Activated naive CD4-positive, alpha-beta T cell treated with anti-CD3 and anti-CD28 coated beads, Interleukin-2, amount 50 U/mL, for 16 hours (primary cell): ENCODE data around the gene TAS2R20.

Source experiments
- DNase-seq: peaks from one replicate; pipeline ENCODE4 v3.0.0-alpha.2; 2020

The TAS2R20 gene

DNA sequence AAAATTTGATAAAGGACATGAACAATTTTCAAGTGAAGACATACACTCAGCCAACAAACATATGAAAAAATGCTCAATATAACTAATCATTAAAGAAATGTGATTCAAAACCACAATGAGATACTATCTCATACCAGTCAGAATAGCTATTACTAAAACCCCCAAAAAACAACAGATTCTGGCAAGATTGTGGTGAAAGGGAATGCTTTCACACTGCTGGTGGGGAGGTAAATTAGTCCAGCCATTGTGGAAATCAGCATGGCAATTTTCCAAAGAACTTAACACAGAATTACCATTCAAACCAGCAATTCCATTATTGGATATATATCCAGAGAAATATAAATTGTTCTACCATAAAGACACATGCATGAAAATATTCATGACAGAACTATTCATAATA lies 40.4 kb downstream of the TAS2R20 start:
- DNase-seq = no peak

DNA sequence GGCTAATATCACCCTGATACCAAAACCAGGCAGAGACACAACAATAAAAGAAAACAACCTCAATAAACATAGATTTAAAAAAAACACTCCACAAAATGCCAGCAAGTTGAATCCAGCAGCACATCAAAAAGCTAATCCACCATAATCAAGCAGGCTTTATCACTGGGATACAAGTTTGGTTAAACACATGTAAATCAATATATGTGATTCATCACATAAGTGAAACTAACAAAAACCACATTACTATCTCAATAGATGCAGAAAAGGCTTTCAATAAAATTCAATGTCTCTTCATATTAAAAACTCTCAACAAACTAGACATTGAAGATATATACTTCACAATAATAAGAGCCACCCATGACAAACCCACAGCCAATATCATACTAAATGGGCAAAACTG lies 42.0 kb downstream of the TAS2R20 start:
- no peak for DNase-seq

DNA sequence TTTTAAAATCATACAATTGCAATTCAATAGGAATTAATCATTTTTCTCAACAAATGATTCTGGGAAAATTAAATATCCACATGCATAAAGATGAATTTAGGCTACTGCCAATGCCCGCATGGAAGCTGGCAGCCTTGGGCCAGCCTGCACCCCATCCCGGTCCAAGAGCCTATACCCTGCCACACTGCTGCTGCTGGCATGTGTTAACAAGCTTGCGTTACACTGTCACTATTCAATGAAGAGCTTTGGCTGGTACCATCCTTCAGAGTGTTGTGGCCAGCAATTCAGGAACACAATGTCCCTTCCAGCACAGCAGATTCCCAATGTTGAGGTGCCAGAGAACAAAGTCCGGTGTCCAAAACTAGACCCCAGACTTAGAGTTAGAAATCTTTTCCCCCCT lies 45.5 kb downstream of the TAS2R20 start:
- DNase-seq = no peak
